Measurements from ENCODE around the gene IFNAR2. TPM values are rescaled to one million over a fixed set of nuclear protein-coding genes. Genes with fewer than 3 reads are reported as not detected.

IFNAR2 gene
- total and polyA plus RNA-seq, 4 donors = 21.4 to 38.4 (median 27.5) TPM

DNA sequence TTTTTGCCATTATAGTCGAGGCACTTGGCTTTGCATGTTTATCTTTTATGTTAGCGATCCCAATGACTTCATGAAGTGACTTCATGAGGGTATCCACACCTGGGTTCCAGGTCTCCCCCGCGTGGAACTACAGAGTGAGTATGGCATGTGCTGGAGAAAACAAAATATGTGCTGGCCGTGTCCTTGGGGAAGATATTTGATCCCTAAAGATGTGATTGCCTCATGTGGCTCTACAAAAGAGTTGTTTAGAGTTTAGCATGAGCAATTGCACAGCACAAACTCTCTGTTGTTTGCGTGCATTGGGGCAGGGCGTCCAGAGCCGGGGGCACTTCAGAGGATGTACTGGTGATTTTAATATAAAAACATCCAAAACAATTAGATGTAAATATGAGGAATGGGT, 41.2 kb downstream of the IFNAR2 start:
- 96 to 98% methylated on average over 8 of the region's 8 CpGs for WGBS, 2 donors
- H3K9me3 ChIP-seq (ENCODE audit: control insufficient read depth in 4 of 4, insufficient read depth in 3 of 4, low read length in 3 of 4) = no peaks in the 10 kb centered on the region
- H3K9ac ChIP-seq (ENCODE audit: insufficient read depth in 1 of 2, low read length in 2 of 2) = no peak overlapping the region
- no peaks in the 10 kb centered on the region for H3K27me3 ChIP-seq (ENCODE audit: control insufficient read depth in 3 of 3, insufficient read depth in 3 of 3, low read length in 2 of 3)
- ATAC-seq (ENCODE audit: insufficient read depth, low FRiP score) = no peak
- no peak for DNase-seq
- H3K4me1 ChIP-seq (ENCODE audit: control insufficient read depth in 5 of 5, insufficient read depth in 5 of 5, low read length in 5 of 5) = peaks cover 0 to 8% (median 0%) of the 10 kb centered on the region in 5 donors
- H3K36me3 ChIP-seq (ENCODE audit: control insufficient read depth in 4 of 4, insufficient read depth in 4 of 4, low read length in 4 of 4) = peaks cover 0 to 24% (median 8%) of the 10 kb centered on the region in 4 donors
- no peak overlapping the region for H3K27ac ChIP-seq (ENCODE audit: low read depth in 1 of 2, low read length in 1 of 2)
- H3K4me3 ChIP-seq = no peak overlapping the region
- TF ChIP-seq CTCF (IDR thresholded peaks at IDR 0.05; ENCODE audit: control extremely low read depth, extremely low read depth) = no peak

- WGBS, 2 donors = 82 to 87% methylated on average over 6 of the region's 6 CpGs
- no peaks in the 10 kb centered on the region for H3K27me3 ChIP-seq (ENCODE audit: control insufficient read depth in 3 of 3, insufficient read depth in 3 of 3, low read length in 2 of 3)
- no peak overlapping the region for H3K27ac ChIP-seq (ENCODE audit: low read depth in 1 of 2, low read length in 1 of 2)
- no peak overlapping the region for H3K9ac ChIP-seq (ENCODE audit: insufficient read depth in 1 of 2, low read length in 2 of 2)
- no peak for TF ChIP-seq CTCF (IDR thresholded peaks at IDR 0.05; ENCODE audit: control extremely low read depth, extremely low read depth)
- DNase-seq (no peak), ATAC-seq (ENCODE audit: insufficient read depth, low FRiP score) (no peak)
- H3K36me3 ChIP-seq (ENCODE audit: control insufficient read depth in 4 of 4, insufficient read depth in 4 of 4, low read length in 4 of 4) = peaks cover 3 to 27% (median 12%) of the 10 kb centered on the region in 4 donors
- peaks cover 0 to 4% (median 0%) of the 10 kb centered on the region in 5 donors for H3K4me1 ChIP-seq (ENCODE audit: control insufficient read depth in 5 of 5, insufficient read depth in 5 of 5, low read length in 5 of 5)
- no peak overlapping the region for H3K4me3 ChIP-seq
- no peaks in the 10 kb centered on the region for H3K9me3 ChIP-seq (ENCODE audit: control insufficient read depth in 4 of 4, insufficient read depth in 3 of 4, low read length in 3 of 4)
Measured at GRCh38 chr21:33273044-33273443, 43.3 kb downstream of the IFNAR2 start.

GRCh38 chr21:33278721-33279120, 49.0 kb downstream of the IFNAR2 start:
- peaks cover 13 to 25% (median 20%) of the 10 kb centered on the region in 4 donors for H3K36me3 ChIP-seq (ENCODE audit: control insufficient read depth in 4 of 4, insufficient read depth in 4 of 4, low read length in 4 of 4)
- peaks cover 0 to 5% (median 1%) of the 10 kb centered on the region in 4 donors for H3K9me3 ChIP-seq (ENCODE audit: control insufficient read depth in 4 of 4, insufficient read depth in 3 of 4, low read length in 3 of 4)
- ATAC-seq (ENCODE audit: insufficient read depth, low FRiP score) = no peak
- H3K4me1 ChIP-seq (ENCODE audit: control insufficient read depth in 5 of 5, insufficient read depth in 5 of 5, low read length in 5 of 5) = no peaks in the 10 kb centered on the region
- no peak overlapping the region for H3K9ac ChIP-seq (ENCODE audit: insufficient read depth in 1 of 2, low read length in 2 of 2)
- TF ChIP-seq CTCF (IDR thresholded peaks at IDR 0.05; ENCODE audit: control extremely low read depth, extremely low read depth) = no peak
- H3K27me3 ChIP-seq (ENCODE audit: control insufficient read depth in 3 of 3, insufficient read depth in 3 of 3, low read length in 2 of 3) = no peaks in the 10 kb centered on the region
- H3K4me3 ChIP-seq = no peak overlapping the region
- WGBS, 2 donors = 95 to 100% methylated on average over 2 of the region's 2 CpGs
- H3K27ac ChIP-seq (ENCODE audit: low read depth in 1 of 2, low read length in 1 of 2) = no peak overlapping the region
- DNase-seq = no peak

DNA sequence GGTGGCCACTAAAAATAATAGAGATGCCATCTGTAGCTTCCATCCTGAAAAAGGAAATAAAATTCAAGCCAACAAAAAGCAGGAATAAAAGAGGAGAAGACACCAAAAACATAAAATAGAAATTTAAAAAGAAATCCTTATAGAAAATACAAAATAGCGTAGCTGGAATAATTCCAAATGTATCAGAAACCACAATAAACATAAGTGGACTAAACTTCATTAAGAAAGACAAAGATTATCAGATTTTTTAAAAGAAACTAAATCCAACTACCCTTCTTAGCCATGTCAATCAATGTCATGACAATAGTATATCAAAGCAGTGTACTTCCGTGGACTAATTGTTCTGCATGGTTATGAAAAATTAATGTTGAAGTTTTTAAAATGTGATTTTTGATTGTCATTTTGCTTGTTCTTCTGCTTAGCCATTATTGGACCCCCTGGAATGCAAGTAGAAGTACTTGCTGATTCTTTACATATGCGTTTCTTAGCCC, 49.6 kb downstream of the IFNAR2 start:
- ATAC-seq (ENCODE audit: insufficient read depth, low FRiP score) (no peak), DNase-seq (no peak)
- H3K9me3 ChIP-seq (ENCODE audit: control insufficient read depth in 4 of 4, insufficient read depth in 3 of 4, low read length in 3 of 4) = peaks cover 0 to 5% (median 1%) of the 10 kb centered on the region in 4 donors
- H3K9ac ChIP-seq (ENCODE audit: insufficient read depth in 1 of 2, low read length in 2 of 2) = no peak overlapping the region
- H3K27me3 ChIP-seq (ENCODE audit: control insufficient read depth in 3 of 3, insufficient read depth in 3 of 3, low read length in 2 of 3) = no peaks in the 10 kb centered on the region
- peaks cover 13 to 28% (median 20%) of the 10 kb centered on the region in 4 donors for H3K36me3 ChIP-seq (ENCODE audit: control insufficient read depth in 4 of 4, insufficient read depth in 4 of 4, low read length in 4 of 4)
- H3K4me3 ChIP-seq = no peak overlapping the region
- WGBS, 2 donors = 83 to 97% methylated on average over 3 of the region's 3 CpGs
- H3K27ac ChIP-seq (ENCODE audit: low read depth in 1 of 2, low read length in 1 of 2) = no peak overlapping the region
- no peak for TF ChIP-seq CTCF (IDR thresholded peaks at IDR 0.05; ENCODE audit: control extremely low read depth, extremely low read depth)
- no peaks in the 10 kb centered on the region for H3K4me1 ChIP-seq (ENCODE audit: control insufficient read depth in 5 of 5, insufficient read depth in 5 of 5, low read length in 5 of 5)
